ENCODE results near the gene SMOC2.

The SMOC2 gene

GRCh38 chr6:168440520-168441433 is at the start of gene SMOC2:
TSS of gene SMOC2 (plus strand) at chr6:168441184. CDS start at chr6:168441371, 187 bp downstream.
- no peak for DNase-seq (ENCODE audit: low read depth in 2 of 2, low spot score in 1 of 2)

GRCh38 chr6:168393126-168393870 is 47.7 kb upstream of the SMOC2 start:
- DNase-seq (ENCODE audit: low read depth in 2 of 2, low spot score in 1 of 2), result no peak

- no peak for DNase-seq (ENCODE audit: low read depth in 2 of 2, low spot score in 1 of 2)
Observed at GRCh38 chr6:168394606-168395005, 46.4 kb upstream of the SMOC2 start.

GRCh38 chr6:168395983-168396382 is 45.0 kb upstream of the SMOC2 start:
- no peak for DNase-seq (ENCODE audit: low read depth in 2 of 2, low spot score in 1 of 2)

GRCh38 chr6:168396561-168396960 is 44.4 kb upstream of the SMOC2 start:
- no peak for DNase-seq (ENCODE audit: low read depth in 2 of 2, low spot score in 1 of 2)

GRCh38 chr6:168397012-168397411 is 44.0 kb upstream of the SMOC2 start:
- no peak for DNase-seq (ENCODE audit: low read depth in 2 of 2, low spot score in 1 of 2)

- DNase-seq (ENCODE audit: low read depth in 2 of 2, low spot score in 1 of 2), result no peak
Observed at GRCh38 chr6:168400037-168400436, 40.9 kb upstream of the SMOC2 start.

GRCh38 chr6:168403370-168404005 is 37.5 kb upstream of the SMOC2 start:
- DNase-seq (ENCODE audit: low read depth in 2 of 2, low spot score in 1 of 2), result no peak

- no peak for DNase-seq (ENCODE audit: low read depth in 2 of 2, low spot score in 1 of 2)
Observed at GRCh38 chr6:168404560-168404959, 36.4 kb upstream of the SMOC2 start.

- DNase-seq (ENCODE audit: low read depth in 2 of 2, low spot score in 1 of 2), result no peak
Observed at GRCh38 chr6:168407842-168408241, 33.1 kb upstream of the SMOC2 start.

GRCh38 chr6:168408504-168409136 is 32.4 kb upstream of the SMOC2 start:
- no peak for DNase-seq (ENCODE audit: low read depth in 2 of 2, low spot score in 1 of 2)

- DNase-seq (ENCODE audit: low read depth in 2 of 2, low spot score in 1 of 2), result no peak
Observed at GRCh38 chr6:168410035-168410434, 30.9 kb upstream of the SMOC2 start.

GRCh38 chr6:168410554-168411011 is 30.4 kb upstream of the SMOC2 start:
- no peak for DNase-seq (ENCODE audit: low read depth in 2 of 2, low spot score in 1 of 2)

GRCh38 chr6:168411130-168411529 is 29.9 kb upstream of the SMOC2 start:
- no peak for DNase-seq (ENCODE audit: low read depth in 2 of 2, low spot score in 1 of 2)

GRCh38 chr6:168411793-168412192 is 29.2 kb upstream of the SMOC2 start:
- DNase-seq (ENCODE audit: low read depth in 2 of 2, low spot score in 1 of 2), result no peak

- no peak for DNase-seq (ENCODE audit: low read depth in 2 of 2, low spot score in 1 of 2)
Observed at GRCh38 chr6:168412456-168412855, 28.5 kb upstream of the SMOC2 start.

GRCh38 chr6:168413018-168413720 is 27.8 kb upstream of the SMOC2 start:
- DNase-seq (ENCODE audit: low read depth in 2 of 2, low spot score in 1 of 2), result no peak

GRCh38 chr6:168413856-168414255 is 27.1 kb upstream of the SMOC2 start:
- no peak for DNase-seq (ENCODE audit: low read depth in 2 of 2, low spot score in 1 of 2)

- DNase-seq (ENCODE audit: low read depth in 2 of 2, low spot score in 1 of 2), result no peak
Observed at GRCh38 chr6:168414336-168415097, 26.5 kb upstream of the SMOC2 start.
